Measurements from ENCODE around the gene TBCB.

- TF ChIP-seq GATA2 (IDR thresholded peaks at IDR 0.05; ENCODE audit: low read depth, low read length), result no peak
- no peak for TF ChIP-seq GATA3 (IDR thresholded peaks at IDR 0.05; ENCODE audit: low read depth, low read length)
Observed at GRCh38 chr19:36115453-36116343, at the start of gene TBCB.

All from SH-SY5Y (cell line).